SH-SY5Y (cell line): Measurements from ENCODE around the gene ID2.

Experiments
- GATA2 ChIP-seq: IDR thresholded peaks from 2 replicates; pipeline ENCODE4 v1.6.1; 2011; ENCODE audit warnings: mild to moderate bottlenecking, low read depth, low read length
- GATA3 ChIP-seq: IDR thresholded peaks from 2 replicates; pipeline ENCODE4 v1.6.1; 2011; ENCODE audit warnings: low read depth, mild to moderate bottlenecking, low read length, moderate library complexity

DNA sequence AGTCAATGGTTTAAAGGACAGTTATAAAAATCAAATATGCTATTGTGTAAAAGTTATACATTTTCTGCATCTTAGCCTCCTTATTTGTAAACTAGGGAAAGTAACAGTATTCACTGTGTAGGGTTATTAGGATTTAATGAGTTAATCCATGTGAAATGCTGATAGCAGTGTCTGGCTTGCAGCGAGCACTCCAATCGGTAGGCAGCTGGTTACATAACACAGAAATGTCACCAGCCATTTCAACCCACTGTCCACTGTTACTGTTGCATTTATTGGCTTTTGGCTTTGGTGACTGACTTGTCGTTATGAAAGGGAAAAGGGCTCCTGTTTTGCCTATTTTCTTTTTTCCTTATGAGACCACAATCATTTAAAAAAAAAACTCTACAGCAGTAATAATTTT lies 38.9 kb downstream of the ID2 start:
- TF ChIP-seq GATA2 (no peak), GATA3 (no peak)
